NCI-H526 (cell line): ENCODE data around the gene AIP.
A peak's percentile ranks its signal among the peaks of the same experiment; 100 is the strongest.
"Not testable (repeated sequence)": the region's sequence is repeated elsewhere in the genome, so short reads cannot be mapped to it uniquely, and the experiment has no call there.

Experiments used
- DNase-seq, 2 experiments: peaks; one replicate each; lab custom pipeline; 2025; lab: John Stamatoyannopoulos, UW

The AIP gene

DNA sequence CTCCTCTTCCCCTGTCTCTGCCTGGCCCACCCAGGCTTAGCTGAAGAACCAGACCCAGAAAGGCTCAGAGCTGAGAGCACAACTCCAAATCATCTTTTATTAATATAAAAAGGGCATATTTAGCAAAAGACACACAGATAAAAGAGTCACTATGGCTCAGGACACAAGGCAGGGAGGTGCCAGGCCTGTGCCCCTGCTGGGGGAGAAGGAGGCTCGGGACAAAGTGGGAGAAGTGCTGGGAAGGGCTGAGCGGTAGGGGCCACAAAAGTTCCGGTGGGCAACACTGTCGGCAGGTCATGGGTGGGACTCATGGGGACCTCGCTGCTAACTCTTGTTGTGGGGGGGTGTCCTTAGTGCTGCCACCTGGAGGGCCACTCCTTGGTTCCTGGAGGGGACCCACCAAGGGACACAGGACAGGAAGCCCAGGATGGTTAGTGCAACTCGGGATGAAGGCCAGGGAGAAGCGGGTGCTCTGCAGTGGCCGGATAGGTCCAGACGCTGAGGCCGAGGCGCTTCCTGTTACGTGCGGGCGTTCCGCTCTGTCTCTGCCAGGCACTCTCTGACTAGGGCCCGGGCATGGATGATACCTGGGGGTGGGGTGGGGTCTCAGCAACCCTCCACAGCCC lies 23.7 kb downstream of the AIP start:
- DNase-seq, result no peak

- peak in 1 of 2 experiments; percentile 64 for DNase-seq
These were observed 24.5 kb downstream of the AIP start for GRCh38 chr11:67507242-67507863.

- peak; percentile 99 to 100 for DNase-seq
These were observed 25.1 kb downstream of the AIP start, which contains the start of gene CDK2AP2 for GRCh38 chr11:67507864-67508485. Gene CDK2AP2, minus strand, starts transcription at chr11:67508162. Its CDS starts 80 bp downstream, at chr11:67508082.

DNA sequence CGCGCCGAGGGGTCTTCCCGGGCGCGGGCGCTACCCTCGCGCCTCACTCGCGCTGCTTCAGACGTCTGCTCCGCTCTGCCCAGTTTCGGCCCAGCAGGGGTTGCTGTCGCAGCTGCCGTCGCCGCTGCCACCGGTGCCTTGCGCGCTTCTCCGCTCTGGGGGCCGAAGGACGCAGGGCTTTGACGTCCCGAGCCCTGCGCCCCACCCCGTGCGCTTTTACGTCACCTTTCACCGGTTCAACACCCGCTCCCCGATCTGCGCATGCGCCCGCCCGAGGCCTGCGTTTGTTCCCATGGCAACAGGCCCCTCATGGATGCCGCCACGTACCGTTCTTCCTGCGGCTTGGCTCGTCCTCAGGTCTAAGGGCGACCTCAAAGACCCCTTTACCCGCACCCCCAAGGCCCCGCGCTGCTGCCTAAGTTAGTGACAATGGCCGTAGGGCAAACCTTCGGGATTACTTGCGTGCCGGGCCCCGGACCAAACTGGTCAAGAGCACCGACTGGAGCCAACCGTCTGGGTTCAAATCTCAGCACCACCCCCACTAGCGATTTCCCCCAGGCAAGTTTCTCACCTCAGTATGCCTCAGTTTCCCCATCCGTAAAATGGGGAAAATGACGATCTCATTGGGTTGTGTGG lies 25.8 kb downstream of the AIP start:
- DNase-seq, result peak; percentile 92 to 99

GRCh38 chr11:67510023-67510345 lies 27.2 kb downstream of the AIP start:
- no peak for DNase-seq

DNA sequence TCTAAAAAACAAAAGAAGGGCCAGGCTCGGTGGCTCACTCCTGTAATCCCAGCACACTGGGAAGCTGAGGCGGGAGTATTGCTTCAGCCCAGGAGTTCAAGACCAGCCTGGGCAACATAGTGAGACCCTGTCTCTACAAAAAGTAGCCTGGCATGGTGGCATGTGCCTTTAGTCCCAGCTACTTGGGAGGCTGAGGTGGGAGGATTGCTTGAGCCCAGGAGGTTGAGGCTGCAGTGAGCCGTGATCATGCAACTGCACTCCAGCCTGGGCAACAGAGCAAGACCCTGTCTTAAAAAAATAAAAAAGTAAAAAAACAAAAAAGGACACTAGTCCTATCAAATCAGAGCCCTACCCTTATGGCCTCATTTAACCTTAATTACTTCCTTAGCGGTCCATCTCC lies 28.7 kb downstream of the AIP start:
- DNase-seq, result not testable (repeated sequence)

GRCh38 chr11:67514116-67514515 lies 31.3 kb downstream of the AIP start:
- DNase-seq, result no peak

DNA sequence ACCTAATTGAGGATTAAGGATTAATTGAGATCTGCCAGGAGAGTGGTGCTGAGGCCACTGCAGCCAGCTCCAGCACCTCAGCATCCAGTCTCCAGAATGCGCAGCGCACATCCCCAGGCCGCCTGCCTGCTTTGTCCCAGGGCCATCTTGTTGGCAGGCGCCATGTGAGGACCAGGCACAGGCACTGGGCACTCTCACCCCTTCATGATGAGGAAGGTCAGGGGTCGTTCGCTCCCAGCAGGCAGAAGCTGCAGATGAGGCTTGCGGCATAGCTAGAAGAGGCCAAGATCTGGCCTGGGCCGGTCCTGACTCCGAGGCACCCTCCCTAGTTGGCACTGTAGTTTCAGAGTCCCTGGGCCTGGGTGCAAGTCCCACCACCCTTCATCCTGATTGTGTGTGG lies 34.0 kb downstream of the AIP start:
- DNase-seq, result no peak

DNA sequence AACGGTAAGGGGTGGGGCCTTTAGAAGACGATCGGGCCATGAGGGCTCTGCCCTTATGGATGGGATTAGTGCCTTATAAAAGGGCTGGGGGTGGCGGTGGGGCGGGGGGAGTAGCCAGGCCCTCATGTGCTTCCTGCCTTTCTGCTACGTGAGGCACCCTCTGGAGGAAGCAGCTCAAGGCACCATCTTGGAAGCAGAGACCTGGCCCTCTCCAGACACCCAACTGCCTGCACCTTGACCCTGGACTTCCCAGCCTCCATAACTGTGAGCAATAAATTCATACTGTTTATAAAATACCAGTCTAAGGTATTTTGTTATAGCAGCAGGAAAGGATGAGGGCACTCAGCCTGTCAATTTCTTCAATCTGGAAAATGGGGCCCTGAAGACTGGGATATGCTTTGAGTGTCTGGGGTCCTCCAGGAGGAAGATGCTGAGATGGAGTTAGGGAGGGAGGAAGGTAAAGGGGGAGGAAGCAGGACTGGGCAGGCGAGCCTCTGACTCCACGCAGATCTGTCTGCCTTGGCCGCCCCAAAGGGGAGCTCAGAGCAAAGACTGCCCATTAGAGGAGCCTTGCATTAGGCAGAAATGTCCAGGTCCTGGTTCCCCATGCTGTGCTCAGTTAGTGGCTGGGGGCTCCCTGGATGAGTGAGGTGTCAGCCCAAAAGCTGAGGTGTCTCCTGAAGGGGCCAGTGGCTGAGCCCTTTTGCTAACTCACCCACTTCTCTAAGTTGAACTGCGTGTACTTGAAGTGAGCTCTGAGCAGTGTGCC lies 35.1 kb downstream of the AIP start:
- DNase-seq, result no peak

DNA sequence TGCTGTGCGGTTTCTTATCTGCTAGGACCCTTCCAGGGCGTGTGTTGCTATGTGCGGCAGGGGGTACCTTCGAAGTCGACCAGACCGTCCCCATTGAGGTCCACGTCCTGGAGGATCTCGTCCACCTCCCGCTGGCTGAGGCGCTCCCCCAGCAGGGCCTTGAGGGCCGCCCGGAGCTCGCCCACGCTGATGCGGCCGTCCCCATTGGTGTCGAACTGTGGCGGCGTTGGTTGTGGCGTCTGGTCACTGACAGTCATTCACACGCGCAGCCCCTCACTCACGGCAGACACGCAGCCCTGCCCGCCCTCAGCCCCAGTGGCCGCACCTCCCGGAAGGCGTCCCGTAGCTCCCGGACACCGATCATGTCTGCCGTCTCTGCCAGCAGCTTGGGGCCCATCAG lies 36.9 kb downstream of the AIP start:
- DNase-seq, result no peak

DNA sequence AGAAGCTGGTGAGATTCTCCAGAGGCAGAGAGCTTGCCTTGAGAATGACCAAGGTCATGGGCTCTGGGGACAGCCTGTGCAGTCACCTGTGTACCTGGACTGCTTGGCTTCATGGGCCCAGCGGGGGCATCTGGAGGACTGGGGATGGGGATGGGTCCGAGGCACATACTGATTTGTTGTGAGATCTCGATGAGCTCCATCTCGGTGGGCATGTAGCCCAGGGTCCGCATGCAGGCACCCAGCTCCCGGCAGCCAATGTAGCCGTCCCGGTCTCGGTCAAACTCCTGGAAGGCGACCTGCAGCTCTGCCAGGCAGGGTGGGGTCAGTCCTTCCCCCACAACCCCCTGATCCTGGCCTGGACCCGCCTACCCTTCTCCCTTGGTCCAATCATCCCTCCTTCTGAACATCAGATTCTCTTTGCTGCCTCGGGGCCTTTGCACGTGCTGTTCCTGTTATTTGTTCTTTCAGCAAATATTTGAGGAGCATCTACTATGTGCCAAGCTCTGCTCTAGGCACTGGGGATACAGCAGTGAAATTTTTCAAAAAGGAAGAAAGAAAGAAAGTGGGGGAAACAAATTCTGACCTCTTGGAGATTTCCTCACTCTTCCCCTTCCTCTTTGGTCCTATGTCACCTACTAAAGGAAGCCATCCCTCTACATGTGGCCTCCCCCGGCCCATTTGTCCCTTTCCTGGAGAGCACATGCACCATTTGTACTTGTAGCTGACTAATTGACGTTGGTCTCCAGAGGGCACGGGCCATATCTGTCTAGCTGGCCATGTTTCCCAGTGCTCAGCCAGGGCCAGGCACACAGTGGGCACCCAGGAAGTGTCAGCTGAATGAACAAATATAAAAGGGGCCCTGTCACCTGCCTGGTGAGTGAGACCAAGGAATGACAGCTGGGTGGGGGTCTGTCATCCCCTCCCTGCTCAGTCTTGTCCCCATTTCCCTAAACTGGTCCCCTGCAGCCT lies 38.3 kb downstream of the AIP start:
- DNase-seq, result no peak

- no peak for DNase-seq
These were observed 39.1 kb downstream of the AIP start for GRCh38 chr11:67521924-67522323.

DNA sequence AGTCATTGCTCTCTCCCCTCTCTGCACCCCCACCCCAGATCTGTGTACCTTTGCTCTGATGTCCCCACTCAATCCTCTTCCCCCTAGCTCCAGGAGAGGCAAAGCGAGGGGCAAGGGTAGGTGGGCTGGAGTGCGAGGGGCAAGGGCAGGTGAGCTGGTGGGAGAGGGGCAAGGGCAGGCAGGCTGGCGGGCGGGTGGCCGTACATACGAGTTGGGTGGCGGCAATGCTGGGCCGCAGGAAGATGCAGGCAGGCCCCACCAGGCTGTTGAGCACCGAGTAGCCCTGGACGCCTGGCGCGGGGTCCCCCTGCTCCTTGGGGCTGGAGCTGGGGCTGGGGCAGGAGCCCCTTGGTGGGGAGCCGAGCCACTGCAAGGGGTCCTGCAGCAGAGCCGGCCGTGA lies 39.5 kb downstream of the AIP start:
- DNase-seq, result no peak

GRCh38 chr11:67522844-67523555 lies 40.2 kb downstream of the AIP start, which contains the start of gene CABP2:
Gene CABP2, minus strand, starts transcription at chr11:67523446. Its CDS starts 120 bp downstream, at chr11:67523326.
- DNase-seq, result no peak

- DNase-seq, result no peak
These were observed 41.0 kb downstream of the AIP start for GRCh38 chr11:67523556-67524479.

DNA sequence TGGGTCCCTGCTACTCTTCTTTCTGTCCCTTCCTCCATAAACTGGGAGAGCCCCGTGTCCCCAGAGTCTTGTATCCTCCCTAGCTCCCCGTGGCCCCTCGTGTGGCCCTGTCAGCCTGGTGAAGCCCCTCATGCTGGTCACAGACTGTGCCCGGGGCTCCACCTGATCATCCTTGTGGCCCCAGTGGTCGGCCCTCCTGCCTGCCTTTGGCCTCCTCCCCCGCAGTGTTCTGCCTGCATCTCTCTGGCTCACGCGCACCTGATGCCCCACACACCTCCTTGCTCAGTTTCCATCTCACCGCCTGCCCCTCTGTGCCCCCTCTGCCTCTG lies 41.6 kb downstream of the AIP start:
- DNase-seq, result no peak

DNA sequence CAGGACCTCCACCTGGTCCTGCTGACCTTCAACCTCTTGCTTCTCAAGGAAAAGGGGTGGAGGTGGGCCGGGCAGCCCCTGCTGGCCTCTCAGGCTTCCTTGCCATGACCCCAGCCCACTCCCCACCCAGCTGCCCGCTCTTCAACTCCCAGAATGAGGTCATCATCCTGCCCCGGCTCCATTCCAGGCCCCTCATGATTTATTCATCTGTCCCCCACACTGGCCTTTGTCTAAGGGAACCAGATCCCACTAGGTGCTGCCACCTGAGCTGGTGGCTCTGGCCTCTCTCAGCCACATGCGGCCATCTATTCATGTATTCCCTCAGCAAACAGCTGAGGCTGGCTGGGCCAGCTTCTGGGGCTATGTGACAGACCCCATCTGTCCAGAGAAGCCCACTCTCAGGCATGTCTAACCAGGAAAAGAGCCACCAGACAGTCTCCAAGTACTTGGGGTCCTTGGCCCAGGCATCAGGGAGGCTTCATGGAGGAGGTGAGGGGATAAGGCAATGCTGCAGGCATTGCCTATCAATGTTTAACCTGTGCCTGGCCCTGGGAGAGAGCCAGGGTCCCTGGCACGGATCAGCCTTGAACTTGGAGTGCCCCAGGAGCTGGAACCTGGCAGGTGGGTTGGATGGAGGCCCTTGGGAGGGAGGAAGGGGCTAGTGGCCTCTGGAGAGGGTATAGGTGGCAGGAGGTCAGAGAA lies 42.6 kb downstream of the AIP start:
- DNase-seq, result no peak

GRCh38 chr11:67528376-67528775 lies 45.5 kb downstream of the AIP start:
- DNase-seq, result no peak

GRCh38 chr11:67530282-67530592 lies 47.4 kb downstream of the AIP start:
- no peak for DNase-seq
